Smooth muscle cell (in vitro differentiated cells): ENCODE measurements around the gene TTYH1. TPM values are rescaled to one million over a fixed set of nuclear protein-coding genes. Genes with fewer than 3 reads are reported as not detected.

Experiments used
- DNase-seq: peaks from one replicate; lab custom pipeline; 2025; ENCODE audit not compliant: unreplicated experiment; lab: John Stamatoyannopoulos, UW
- H2AFZ ChIP-seq: fragments of 200-600 bp; sonication (generic); 2 replicates; pipeline ENCODE4 v1.6.0; 2016; ENCODE audit warnings: antibody characterized with exemption, low read depth, mild to moderate bottlenecking
- H3F3A ChIP-seq: fragments of 200-600 bp; sonication (generic); 2 replicates; pipeline ENCODE4 v1.6.0; 2017; ENCODE audit warnings: antibody characterized with exemption, low read depth
- H3K27ac ChIP-seq: fragments of 200-600 bp; sonication (generic); 2 replicates; pipeline ENCODE4 v1.5.1; 2016; ENCODE audit warnings: low read depth, mild to moderate bottlenecking
- H3K27me3 ChIP-seq: fragments of 200-600 bp; sonication (generic); 2 replicates; pipeline ENCODE4 v1.6.1; 2016; ENCODE audit warnings: low read depth, mild to moderate bottlenecking
- H3K36me3 ChIP-seq: fragments of 200-600 bp; sonication (generic); 2 replicates; pipeline ENCODE4 v1.5.1; 2016; ENCODE audit warnings: low read depth
- H3K4me1 ChIP-seq: fragments of 200-600 bp; sonication (generic); 2 replicates; pipeline ENCODE4 v1.5.1; 2016; ENCODE audit warnings: low read depth
- H3K4me2 ChIP-seq: fragments of 200-600 bp; sonication (generic); 2 replicates; pipeline ENCODE4 v1.6.0; 2016; ENCODE audit warnings: mild to moderate bottlenecking
- H3K4me3 ChIP-seq: fragments of 200-600 bp; sonication (generic); 2 replicates; pipeline ENCODE4 v1.5.1; 2016; ENCODE audit warnings: mild to moderate bottlenecking
- H3K79me2 ChIP-seq: fragments of 200-600 bp; sonication (generic); 2 replicates; pipeline ENCODE4 v1.6.0; 2016; ENCODE audit warnings: low read depth, mild to moderate bottlenecking
- H3K9ac ChIP-seq: fragments of 200-600 bp; sonication (generic); 2 replicates; pipeline ENCODE4 v1.6.0; 2016; ENCODE audit warnings: low read depth
- H3K9me3 ChIP-seq: fragments of 200-600 bp; sonication (generic); replicated peaks from 2 replicates; pipeline ENCODE4 v1.5.1; 2016; ENCODE audit warnings: low read depth
- H4K20me1 ChIP-seq: fragments of 200-600 bp; sonication (generic); 2 replicates; pipeline ENCODE4 v1.6.0; 2016; ENCODE audit warnings: low read depth
- WGBS: methylation state at CpG from one replicate; pipeline ENCODE4 v1.1.7; 2016; ENCODE audit warnings: low lambda C conversion rate; 5-methylcytosine and 5-hydroxymethylcytosine counted together
- polyA plus RNA-seq: library from polyadenylated mRNA; unstranded; fragments of >200 nt; fragmentation: Nextera tagmentation; extraction: Ambion mirVana; gene quantifications from 2 replicates; pipeline ENCODE4 v1.2.1, GENCODE V29; 2016
- total RNA-seq: library from RNA; depleted of rRNA; stranded (reverse); fragments of >200 nt; gene quantifications from 2 replicates; pipeline ENCODE4 v1.2.3, GENCODE V29; 2014
- TF ChIP-seq, protein P1 (sequence below): fragments of 200-600 bp; sonication (generic); IDR thresholded peaks from 2 replicates; pipeline ENCODE4 v1.5.1; 2017; ENCODE audit warnings: borderline replicate concordance, mild to moderate bottlenecking, antibody characterized with exemption; ENCODE audit not compliant: insufficient read depth, poor library complexity, severe bottlenecking

Gene TTYH1
- total and polyA plus RNA-seq, 2 experiments from 2014 or later = 0.40 to 0.65 TPM

- H3K9ac ChIP-seq = peak overlapping the region; percentile 99
- TF ChIP-seq, protein P1, sequence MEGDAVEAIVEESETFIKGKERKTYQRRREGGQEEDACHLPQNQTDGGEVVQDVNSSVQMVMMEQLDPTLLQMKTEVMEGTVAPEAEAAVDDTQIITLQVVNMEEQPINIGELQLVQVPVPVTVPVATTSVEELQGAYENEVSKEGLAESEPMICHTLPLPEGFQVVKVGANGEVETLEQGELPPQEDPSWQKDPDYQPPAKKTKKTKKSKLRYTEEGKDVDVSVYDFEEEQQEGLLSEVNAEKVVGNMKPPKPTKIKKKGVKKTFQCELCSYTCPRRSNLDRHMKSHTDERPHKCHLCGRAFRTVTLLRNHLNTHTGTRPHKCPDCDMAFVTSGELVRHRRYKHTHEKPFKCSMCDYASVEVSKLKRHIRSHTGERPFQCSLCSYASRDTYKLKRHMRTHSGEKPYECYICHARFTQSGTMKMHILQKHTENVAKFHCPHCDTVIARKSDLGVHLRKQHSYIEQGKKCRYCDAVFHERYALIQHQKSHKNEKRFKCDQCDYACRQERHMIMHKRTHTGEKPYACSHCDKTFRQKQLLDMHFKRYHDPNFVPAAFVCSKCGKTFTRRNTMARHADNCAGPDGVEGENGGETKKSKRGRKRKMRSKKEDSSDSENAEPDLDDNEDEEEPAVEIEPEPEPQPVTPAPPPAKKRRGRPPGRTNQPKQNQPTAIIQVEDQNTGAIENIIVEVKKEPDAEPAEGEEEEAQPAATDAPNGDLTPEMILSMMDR = no peak
- peak; percentile 44 for DNase-seq
- H3K36me3 ChIP-seq = peaks cover 2% of the 10 kb centered on the region
- H3F3A ChIP-seq = no peaks in the 10 kb centered on the region
- peaks cover 40% of the 10 kb centered on the region for H4K20me1 ChIP-seq
- H3K4me2 ChIP-seq = peak overlapping the region; percentile 95
- no peaks in the 10 kb centered on the region for H3K9me3 ChIP-seq
- no peaks in the 10 kb centered on the region for H3K27me3 ChIP-seq
- WGBS = 3% methylated on average over 34 of the region's 34 CpGs
- H3K4me3 ChIP-seq = peak overlapping the region; percentile 80
- H3K4me1 ChIP-seq = peaks cover 22% of the 10 kb centered on the region
- peak overlapping the region; percentile 40 for H2AFZ ChIP-seq
- peak overlapping the region; percentile 99 for H3K27ac ChIP-seq
- peaks cover 60% of the 10 kb centered on the region for H3K79me2 ChIP-seq
These were observed 32.9 kb downstream of the TTYH1 start for GRCh38 chr19:54448040-54448773.

DNA sequence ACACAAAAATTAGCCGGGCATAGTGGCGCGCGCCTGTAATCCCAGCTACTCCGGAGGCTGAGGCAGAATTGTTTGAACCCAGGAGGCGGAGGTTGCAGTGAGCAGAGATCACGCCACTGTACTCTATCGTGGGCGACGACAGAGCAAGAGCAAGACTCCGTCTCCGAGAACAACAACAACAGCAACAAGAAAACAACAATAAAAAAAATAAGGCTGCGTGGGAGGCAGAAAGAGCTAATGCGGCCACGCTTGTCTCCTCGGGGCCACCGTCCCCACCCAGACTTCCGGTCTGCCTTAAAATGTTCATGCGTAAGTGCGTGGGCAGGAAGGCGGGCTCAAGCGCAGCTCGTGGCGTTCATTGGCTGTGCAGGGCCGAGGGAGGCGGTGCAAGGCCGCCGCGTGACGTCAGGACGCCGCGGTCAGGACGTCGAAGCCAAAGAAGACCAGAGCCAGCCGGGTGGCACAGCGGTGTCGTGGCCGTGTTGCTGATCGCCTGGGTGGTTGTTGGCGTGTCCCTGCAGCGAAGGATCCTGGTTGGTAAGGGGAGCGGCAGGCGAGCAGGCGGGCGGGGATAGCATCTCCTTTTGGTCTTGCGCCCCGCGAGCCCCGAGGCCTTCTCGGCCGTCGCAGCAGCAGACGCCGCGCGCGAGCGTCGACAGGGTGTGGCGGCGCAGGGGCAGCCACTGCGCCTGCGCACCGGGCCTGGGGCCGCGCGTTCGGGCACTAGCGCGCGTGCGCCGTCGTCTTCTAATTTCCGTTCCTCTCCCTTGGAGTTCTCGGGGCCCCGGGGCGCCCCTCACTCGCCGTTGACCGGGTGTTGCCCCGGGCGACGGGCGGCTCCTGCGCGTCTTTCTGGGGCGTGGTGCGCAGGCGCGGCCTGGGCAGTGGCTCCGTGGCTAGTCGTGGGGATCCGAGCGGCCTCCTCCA lies 33.8 kb downstream of the TTYH1 start, which contains the start of gene LENG8:
TSS of gene LENG8 (plus strand) at position 426 of the 927 bp plus-strand sequence. CDS start 2,146 bp downstream, outside the sequence.
- Histone ChIP-seq H3K27me3 (no peaks in the 10 kb centered on the region), H3K9ac (peak within 1 kb of the TSS; percentile 99), H4K20me1 (peaks cover 48% of the 10 kb centered on the region), H3K27ac (peak within 1 kb of the TSS; percentile 99), H3K4me3 (peak within 1 kb of the TSS; percentile 80), H3K4me1 (peaks cover 22% of the 10 kb centered on the region), H3K9me3 (no peaks in the 10 kb centered on the region), H3K36me3 (peaks cover 4% of the 10 kb centered on the region), H3F3A (no peaks in the 10 kb centered on the region), H3K4me2 (peak within 1 kb of the TSS; percentile 95), H2AFZ (peak within 1 kb of the TSS; percentile 40), H3K79me2 (peaks cover 68% of the 10 kb centered on the region)
- WGBS = under 1% methylated on average over 75 of the region's 96 CpGs
- TF ChIP-seq, protein P1 = no peak
- peak; percentile 97 for DNase-seq

DNA sequence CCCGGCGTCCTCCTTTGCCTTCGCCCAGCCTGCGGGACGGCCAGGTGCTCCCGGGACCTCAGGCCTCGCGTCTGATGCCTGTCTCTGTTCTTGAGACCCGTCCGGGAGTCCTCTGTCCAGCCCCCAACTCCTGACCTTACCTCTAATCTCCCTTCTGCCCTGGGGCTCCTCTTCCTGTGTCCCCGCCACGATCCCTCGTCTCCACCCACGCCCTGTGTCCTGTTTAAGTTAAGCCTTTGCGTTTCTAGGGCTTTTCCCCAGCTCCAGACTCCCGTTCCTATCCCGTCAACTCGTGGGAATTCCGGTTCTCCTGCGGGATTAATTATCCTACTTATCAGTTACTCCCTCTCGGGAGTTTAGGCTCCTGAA lies 34.4 kb downstream of the TTYH1 start:
- Histone ChIP-seq H3F3A (no peaks in the 10 kb centered on the region), H3K27me3 (no peaks in the 10 kb centered on the region), H3K27ac (peak overlapping the region; percentile 99), H3K9me3 (no peaks in the 10 kb centered on the region), H2AFZ (no peak overlapping the region), H3K4me1 (peaks cover 22% of the 10 kb centered on the region), H3K79me2 (peaks cover 75% of the 10 kb centered on the region), H3K4me2 (peak overlapping the region; percentile 95), H4K20me1 (peaks cover 54% of the 10 kb centered on the region), H3K9ac (peak overlapping the region; percentile 99), H3K4me3 (peak overlapping the region; percentile 80), H3K36me3 (peaks cover 4% of the 10 kb centered on the region)
- no peak for DNase-seq
- WGBS = under 1% methylated on average over 19 of the region's 21 CpGs
- TF ChIP-seq, protein P1 = no peak
